Right ventricle myocardium inferior (tissue), 1 donor: ENCODE data around the gene PIGH. TPM values are rescaled to one million over a fixed set of nuclear protein-coding genes. Genes with fewer than 3 reads are reported as not detected.

Experiments used
- total RNA-seq: library from RNA; stranded (reverse); fragmentation: NEBNext Ultra II Directional; extraction: Animal tissue kit (Norgen Biotek cat#: 25700); gene quantifications from one replicate; pipeline ENCODE4 v1.2.1, GENCODE V29; 2021
- donor health status: DM: no; HTN: yes; CAD: no; lungs with severe emphysema.

The PIGH gene
- total RNA-seq, 1 donor from 2014 or later, result 11.8 TPM

Other genes with a start within 250 kb of the PIGH start
- 156 TPM for gene ATP6V1D, start 240.5 kb downstream of the PIGH start, total RNA-seq
- 101 TPM for gene EIF2S1, start 239.9 kb downstream of the PIGH start, total RNA-seq
- gene PLEK2, start 188.1 kb downstream of the PIGH start, total RNA-seq, result not detected
- gene TMEM229B, start 111.5 kb downstream of the PIGH start, total RNA-seq, result 4.2 TPM
- gene PLEKHH1, start 67.0 kb downstream of the PIGH start, total RNA-seq, result 7.3 TPM
- 1.3 TPM for gene ARG2, start 19.7 kb upstream of the PIGH start, total RNA-seq
- gene VTI1B, start 74.4 kb upstream of the PIGH start, total RNA-seq, result 114 TPM
- gene RDH11, start 95.5 kb upstream of the PIGH start, total RNA-seq, result 14.3 TPM
- not detected for gene RDH12, start 101.6 kb upstream of the PIGH start, total RNA-seq
- 14.1 TPM for gene ZFYVE26, start 216.3 kb upstream of the PIGH start, total RNA-seq
- gene RAD51B, start 219.5 kb upstream of the PIGH start, total RNA-seq, result 4.1 TPM